NAMALWA (cell line): ENCODE data around the gene NTM.

Source experiments
- DNase-seq: peaks from one replicate; pipeline ENCODE4 v3.0.0-alpha.2; 2015; ENCODE audit warnings: low spot score

Gene NTM

GRCh38 chr11:131644204-131644795, 273.9 kb downstream of the NTM start:
- no peak for DNase-seq

- DNase-seq, result no peak
These were observed 274.8 kb downstream of the NTM start for GRCh38 chr11:131645237-131645636.

- no peak for DNase-seq
These were observed 279.4 kb downstream of the NTM start for GRCh38 chr11:131649856-131650255.

GRCh38 chr11:131652231-131652630, 281.8 kb downstream of the NTM start:
- no peak for DNase-seq

- no peak for DNase-seq
These were observed 282.8 kb downstream of the NTM start for GRCh38 chr11:131653260-131653659.

- no peak for DNase-seq
These were observed 284.4 kb downstream of the NTM start for GRCh38 chr11:131654849-131655248.

- DNase-seq, result no peak
These were observed 285.9 kb downstream of the NTM start for GRCh38 chr11:131656179-131656838.

- DNase-seq, result no peak
These were observed 286.4 kb downstream of the NTM start for GRCh38 chr11:131656839-131657211.

GRCh38 chr11:131658414-131658813, 288.0 kb downstream of the NTM start:
- no peak for DNase-seq

- no peak for DNase-seq
These were observed 288.5 kb downstream of the NTM start for GRCh38 chr11:131658952-131659351.

- DNase-seq, result no peak
These were observed 289.5 kb downstream of the NTM start for GRCh38 chr11:131659931-131660330.

- no peak for DNase-seq
These were observed 290.7 kb downstream of the NTM start for GRCh38 chr11:131661132-131661531.

- no peak for DNase-seq
These were observed 292.0 kb downstream of the NTM start for GRCh38 chr11:131662317-131662972.

GRCh38 chr11:131662993-131663392, 292.6 kb downstream of the NTM start:
- no peak for DNase-seq

- DNase-seq, result no peak
These were observed 293.2 kb downstream of the NTM start for GRCh38 chr11:131663405-131664200.

- no peak for DNase-seq
These were observed 293.9 kb downstream of the NTM start for GRCh38 chr11:131664293-131664692.

- DNase-seq, result no peak
These were observed 294.4 kb downstream of the NTM start for GRCh38 chr11:131664816-131665215.

GRCh38 chr11:131665344-131665968, 295.0 kb downstream of the NTM start:
- no peak for DNase-seq

- no peak for DNase-seq
These were observed 295.6 kb downstream of the NTM start for GRCh38 chr11:131666006-131666405.

GRCh38 chr11:131666617-131667016, 296.2 kb downstream of the NTM start:
- no peak for DNase-seq

GRCh38 chr11:131667566-131667965, 297.2 kb downstream of the NTM start:
- no peak for DNase-seq
